ENCODE results near the gene NR1H2.
A peak's percentile ranks its signal among the peaks of the same experiment; 100 is the strongest.

Gene NR1H2

DNA sequence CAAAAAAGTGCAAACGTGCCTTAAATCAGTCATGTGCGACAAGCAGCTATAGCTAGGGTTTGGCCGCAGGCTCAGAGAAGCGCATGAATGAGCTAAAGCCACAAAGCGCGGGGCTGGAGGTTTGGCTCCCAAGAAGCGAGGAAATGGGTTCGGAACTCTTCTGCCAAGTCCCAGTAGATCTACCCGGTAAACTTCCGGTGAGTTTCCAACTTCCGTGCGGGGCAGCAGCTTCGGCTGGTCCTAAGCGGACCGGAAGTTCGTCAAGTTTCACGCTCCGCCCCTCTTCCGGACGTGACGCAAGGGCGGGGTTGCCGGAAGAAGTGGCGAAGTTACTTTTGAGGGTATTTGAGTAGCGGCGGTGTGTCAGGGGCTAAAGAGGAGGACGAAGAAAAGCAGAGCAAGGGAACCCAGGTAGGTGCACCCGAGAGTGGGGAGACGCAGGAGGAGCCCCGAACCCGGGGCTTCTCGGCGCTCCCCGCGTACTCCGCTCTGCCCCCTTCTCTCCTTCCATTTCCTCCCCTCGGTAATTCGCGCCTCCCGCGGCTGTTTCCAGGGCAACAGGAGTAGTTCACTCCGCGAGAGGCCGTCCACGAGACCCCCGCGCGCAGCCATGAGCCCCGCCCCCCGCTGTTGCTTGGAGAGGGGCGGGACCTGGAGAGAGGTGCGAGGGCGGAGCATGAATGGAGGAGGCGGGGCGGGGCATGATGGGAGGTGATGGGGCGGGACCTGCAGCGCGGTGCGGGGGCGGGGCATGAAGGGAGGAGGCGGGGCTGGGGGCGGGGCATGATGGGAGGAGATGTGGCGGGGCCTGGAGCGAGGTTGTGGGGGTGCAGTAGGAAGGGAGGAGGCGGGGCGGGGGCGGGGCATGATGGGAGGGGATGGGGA, at the start of gene NR1H2:
Gene NR1H2, plus strand, starts transcription at position 292 of the 885 bp plus-strand sequence. CDS start 1,149 bp downstream, outside the sequence.
- peak; percentile 89 for DNase-seq (ENCODE audit: extremely low spot score)
- ChIA-PET POLR2A (interaction anchor here (0.6 to 2.8 kb wide), 14 partner anchors 8 to 207 kb away, joined by 3 to 27 read pairs (median 3); partner anchors contain the start of genes JOSD2 and POLD1), CTCF (interaction anchor here (0.5 kb wide), 1 partner anchor 401 kb away, joined by 6 read pairs; no protein-coding TSS in a partner anchor)
- TF ChIP-seq ARNT (IDR thresholded peaks at IDR 0.05) (0 out of 2 replicates have a peak, but pooled peaks have one; percentile 55), FOXK2 (IDR thresholded peaks at IDR 0.05) (peak; percentile 77; the same call in 1 of the 2 replicates), HDGF (IDR thresholded peaks at IDR 0.05; ENCODE audit: borderline replicate concordance) (no peak), ELF4 (IDR thresholded peaks at IDR 0.05) (peak; percentile 54; the same call in 1 of the 2 replicates), L3MBTL2 (conservative IDR thresholded peaks at IDR 0.05) (peak; percentile 82), FOXM1 (IDR thresholded peaks at IDR 0.05; ENCODE audit: borderline replicate concordance) (no peak), CTBP1 (IDR thresholded peaks at IDR 0.05; ENCODE audit: borderline replicate concordance) (peak; percentile 92)
- TF ChIP-seq, protein P1, sequence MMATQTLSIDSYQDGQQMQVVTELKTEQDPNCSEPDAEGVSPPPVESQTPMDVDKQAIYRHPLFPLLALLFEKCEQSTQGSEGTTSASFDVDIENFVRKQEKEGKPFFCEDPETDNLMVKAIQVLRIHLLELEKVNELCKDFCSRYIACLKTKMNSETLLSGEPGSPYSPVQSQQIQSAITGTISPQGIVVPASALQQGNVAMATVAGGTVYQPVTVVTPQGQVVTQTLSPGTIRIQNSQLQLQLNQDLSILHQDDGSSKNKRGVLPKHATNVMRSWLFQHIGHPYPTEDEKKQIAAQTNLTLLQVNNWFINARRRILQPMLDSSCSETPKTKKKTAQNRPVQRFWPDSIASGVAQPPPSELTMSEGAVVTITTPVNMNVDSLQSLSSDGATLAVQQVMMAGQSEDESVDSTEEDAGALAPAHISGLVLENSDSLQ (IDR thresholded peaks at IDR 0.05) = peak; percentile 81

DNA sequence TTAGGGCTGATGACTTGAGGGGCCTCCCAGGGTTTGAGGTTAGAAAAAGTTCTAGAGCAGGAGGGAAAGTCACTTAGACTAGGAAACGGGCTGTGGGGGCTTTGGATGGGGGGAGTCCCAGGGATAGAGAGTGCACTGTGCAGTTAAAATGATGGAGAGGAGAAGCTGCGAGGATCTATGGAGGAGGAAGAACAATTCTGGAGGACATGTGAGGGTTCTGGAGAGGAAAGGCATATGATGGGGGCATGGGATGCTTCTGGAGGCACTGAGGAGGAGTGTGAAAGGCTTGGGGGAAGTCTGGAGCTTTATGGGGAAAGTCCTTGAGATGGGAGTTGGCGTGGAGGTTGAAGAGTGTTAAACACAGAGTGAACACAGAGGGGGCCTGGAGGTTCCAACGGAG, 49.2 kb upstream of the NR1H2 start:
- TF ChIP-seq ZNF384 (IDR thresholded peaks at IDR 0.05) = no peak
- no peak for TF ChIP-seq HDGF (IDR thresholded peaks at IDR 0.05; ENCODE audit: borderline replicate concordance)
- TF ChIP-seq FOXK2 (IDR thresholded peaks at IDR 0.05) = no peak
- no peak for TF ChIP-seq L3MBTL2 (conservative IDR thresholded peaks at IDR 0.05)
- no peak for TF ChIP-seq ELF4 (IDR thresholded peaks at IDR 0.05)
- TF ChIP-seq SP1 (IDR thresholded peaks at IDR 0.05) = no peak
- TF ChIP-seq ARNT (IDR thresholded peaks at IDR 0.05) = no peak
- TF ChIP-seq BHLHE40 (IDR thresholded peaks at IDR 0.05; ENCODE audit: borderline replicate concordance) = no peak
- TF ChIP-seq FOXM1 (IDR thresholded peaks at IDR 0.05; ENCODE audit: borderline replicate concordance) = no peak
- no peak for TF ChIP-seq CTBP1 (IDR thresholded peaks at IDR 0.05; ENCODE audit: borderline replicate concordance)
- TF ChIP-seq TARDBP (IDR thresholded peaks at IDR 0.05) = no peak
- TF ChIP-seq SUZ12 (IDR thresholded peaks at IDR 0.05) = no peak
- no peak for TF ChIP-seq FOXA1 (IDR thresholded peaks at IDR 0.05)
- TF ChIP-seq, protein P1 (IDR thresholded peaks at IDR 0.05) = no peak
- TF ChIP-seq LEF1 (IDR thresholded peaks at IDR 0.05; ENCODE audit: borderline replicate concordance) = no peak
- no peak for TF ChIP-seq NFRKB (IDR thresholded peaks at IDR 0.05)
- no peak for DNase-seq (ENCODE audit: extremely low spot score)
- ChIA-PET POLR2A (interaction anchor here (0.9 kb wide), 1 partner anchor 11 kb away, joined by 4 read pairs; no protein-coding TSS in a partner anchor), CTCF (no interaction called here)

DNA sequence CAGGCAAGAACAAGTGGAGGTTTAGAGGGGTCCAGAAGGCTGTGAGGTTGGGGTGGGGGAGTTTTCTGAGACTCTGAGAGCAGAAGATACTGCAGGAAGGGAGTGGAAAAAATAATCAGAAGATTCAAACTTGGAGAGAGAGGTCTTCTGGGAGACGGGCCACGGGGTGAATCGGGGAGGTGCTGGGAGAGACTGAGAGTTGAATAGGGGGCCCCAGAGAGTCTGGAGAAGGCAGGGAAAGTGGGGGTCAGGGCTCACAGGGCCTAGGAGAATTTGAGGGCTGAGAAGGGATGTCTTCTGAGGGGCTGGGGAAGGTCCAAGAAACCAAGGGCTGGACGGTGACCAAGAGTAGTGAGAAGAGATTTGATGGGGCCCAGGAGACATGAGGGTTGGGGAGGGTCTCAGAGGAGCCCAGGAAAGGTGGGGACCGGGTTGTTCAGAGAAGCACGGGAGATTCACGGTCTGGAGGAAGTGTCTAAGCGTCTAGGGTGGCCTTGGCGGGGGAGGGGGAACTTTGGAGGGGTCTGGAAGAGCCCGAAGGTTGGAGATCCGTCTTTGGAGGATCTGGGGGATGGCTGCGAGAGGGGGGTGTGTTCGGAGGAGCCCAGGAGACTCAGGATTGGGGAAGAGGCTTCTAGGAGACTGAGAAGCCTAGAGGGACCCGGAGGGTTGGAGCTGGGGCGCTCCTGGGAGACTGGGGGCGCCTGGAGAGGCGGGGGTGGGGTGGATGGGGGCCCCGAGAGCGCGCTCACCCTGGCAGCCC, 48.6 kb upstream of the NR1H2 start:
- DNase-seq (ENCODE audit: extremely low spot score) = no peak
- TF ChIP-seq ELF4 (IDR thresholded peaks at IDR 0.05) (no peak), CTBP1 (IDR thresholded peaks at IDR 0.05; ENCODE audit: borderline replicate concordance) (no peak), SP1 (IDR thresholded peaks at IDR 0.05) (no peak), NFRKB (IDR thresholded peaks at IDR 0.05) (no peak), ZNF384 (IDR thresholded peaks at IDR 0.05) (no peak)
- ChIA-PET CTCF (interaction anchor here (0.8 to 1.4 kb wide), 3 partner anchors 9 to 180 kb away, joined by 3 to 5 read pairs (median 4); no protein-coding TSS in a partner anchor), POLR2A (interaction anchor here (1.6 kb wide), 1 partner anchor 12 kb away, joined by 12 read pairs; no protein-coding TSS in a partner anchor)

DNA sequence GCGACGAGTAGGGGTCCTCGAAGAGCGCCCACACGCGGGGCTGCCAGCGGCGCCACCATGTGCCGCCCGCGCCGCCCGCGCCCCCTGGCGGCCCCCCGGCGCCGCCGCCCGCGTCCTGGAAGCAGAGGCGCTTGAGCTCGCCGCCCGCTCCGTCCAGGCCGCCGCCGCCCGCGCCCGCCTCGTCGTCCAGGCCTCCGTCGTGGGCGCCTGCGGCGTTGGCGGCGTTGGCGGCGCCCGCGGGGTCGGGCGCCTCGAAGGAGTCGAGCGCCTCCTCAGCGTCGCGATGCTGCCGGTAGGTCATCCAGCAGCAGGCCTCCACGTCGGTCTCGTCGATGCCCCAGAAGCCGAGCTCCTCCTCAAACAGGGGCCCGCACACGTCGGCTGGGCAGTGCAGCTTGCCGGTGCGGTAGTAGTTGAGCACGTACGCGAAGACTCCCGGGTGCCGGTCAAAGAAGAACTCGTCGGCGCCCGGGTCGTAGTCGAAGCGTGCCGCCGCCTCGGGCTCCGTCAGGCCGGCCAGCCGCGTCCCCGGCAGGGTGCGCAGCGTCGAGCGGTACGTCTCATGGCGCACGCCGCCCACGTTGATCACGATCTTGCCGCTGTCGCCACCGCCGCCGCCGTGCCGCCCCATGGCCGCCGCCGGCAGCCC, 47.9 kb upstream of the NR1H2 start:
- CTCF ChIA-PET = interaction anchor here (0.8 to 1.4 kb wide), 3 partner anchors 9 to 180 kb away, joined by 3 to 5 read pairs (median 4); no protein-coding TSS in a partner anchor
- POLR2A ChIA-PET = interaction anchor here (1.2 to 1.6 kb wide), 2 partner anchors 12 to 396 kb away, joined by 4 to 12 read pairs; no protein-coding TSS in a partner anchor
- DNase-seq (ENCODE audit: extremely low spot score) = no peak
- no peak for TF ChIP-seq HDGF (IDR thresholded peaks at IDR 0.05; ENCODE audit: borderline replicate concordance)
- peak; percentile 22 for TF ChIP-seq L3MBTL2 (conservative IDR thresholded peaks at IDR 0.05)

DNA sequence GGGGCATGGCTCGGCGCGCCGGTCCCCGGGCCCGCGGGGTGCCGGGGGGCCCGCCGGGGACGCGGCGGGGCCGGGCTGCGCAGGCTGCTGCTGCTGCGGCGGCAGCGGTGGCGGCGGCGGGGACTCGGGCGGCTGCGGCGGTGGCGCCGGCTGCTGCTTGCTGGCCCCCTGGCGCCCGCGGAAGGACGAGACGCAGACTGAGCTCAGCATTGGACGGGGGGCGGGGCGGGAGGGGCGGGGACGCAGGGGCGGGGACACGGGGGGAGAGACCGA, 47.4 kb upstream of the NR1H2 start:
- POLR2A ChIA-PET = interaction anchor here (0.6 to 1.6 kb wide), 8 partner anchors 13 to 396 kb away, joined by 3 to 12 read pairs (median 4); no protein-coding TSS in a partner anchor
- CTCF ChIA-PET = interaction anchor here (0.7 to 1.4 kb wide), 4 partner anchors 13 to 64 kb away, joined by 3 to 6 read pairs (median 5); no protein-coding TSS in a partner anchor
- TF ChIP-seq FOXM1 (IDR thresholded peaks at IDR 0.05; ENCODE audit: borderline replicate concordance) (no peak), FOXK2 (IDR thresholded peaks at IDR 0.05) (no peak), BHLHE40 (IDR thresholded peaks at IDR 0.05; ENCODE audit: borderline replicate concordance) (no peak), ELF4 (IDR thresholded peaks at IDR 0.05) (no peak), ARNT (IDR thresholded peaks at IDR 0.05) (no peak), L3MBTL2 (conservative IDR thresholded peaks at IDR 0.05) (no peak), NFRKB (IDR thresholded peaks at IDR 0.05) (no peak), HDGF (IDR thresholded peaks at IDR 0.05; ENCODE audit: borderline replicate concordance) (no peak), FOXA1 (IDR thresholded peaks at IDR 0.05) (no peak), TARDBP (IDR thresholded peaks at IDR 0.05) (no peak), LEF1 (IDR thresholded peaks at IDR 0.05; ENCODE audit: borderline replicate concordance) (no peak), ZNF384 (IDR thresholded peaks at IDR 0.05) (no peak), CTBP1 (IDR thresholded peaks at IDR 0.05; ENCODE audit: borderline replicate concordance) (no peak), SP1 (IDR thresholded peaks at IDR 0.05) (no peak), SUZ12 (IDR thresholded peaks at IDR 0.05) (no peak)
- TF ChIP-seq, protein P1 (IDR thresholded peaks at IDR 0.05) = no peak
- DNase-seq (ENCODE audit: extremely low spot score) = no peak
